Cardiac muscle cell (in vitro differentiated cells and primary cell): Measurements from ENCODE around the gene HLA-DPB1. TPM values are rescaled to one million over a fixed set of nuclear protein-coding genes. Genes with fewer than 3 reads are reported as not detected.

Source experiments
- DNase-seq, 2 donors: peaks; one replicate each; pipeline versions ENCODE4 v3.0.0 to v3.0.0-alpha.2; 2010 to 2017; ENCODE audit warnings: low read depth in 1 of 2, low spot score in 1 of 2
- H3K27ac ChIP-seq: fragments of 200-600 bp; sonication (generic); 2 replicates; pipeline ENCODE4 v1.5.1; 2016
- H3K27me3 ChIP-seq: fragments of 200-600 bp; sonication (generic); 2 replicates; pipeline ENCODE4 v1.6.0; 2016; ENCODE audit warnings: control low read depth
- H3K36me3 ChIP-seq: fragments of 200-600 bp; sonication (generic); 2 replicates; pipeline ENCODE4 v1.5.1; 2016; ENCODE audit warnings: control low read depth
- H3K4me1 ChIP-seq: fragments of 200-600 bp; sonication (generic); 2 replicates; pipeline ENCODE4 v1.8.1; 2017; ENCODE audit warnings: low read depth, mild to moderate bottlenecking, mixed run types
- H3K4me3 ChIP-seq: fragments of 200-600 bp; sonication (generic); 2 replicates; pipeline ENCODE4 v1.5.1; 2016; ENCODE audit warnings: mild to moderate bottlenecking
- H3K9me3 ChIP-seq: fragments of 200-600 bp; sonication (generic); 2 replicates; pipeline ENCODE4 v1.5.1; 2017; ENCODE audit warnings: low read depth, mild to moderate bottlenecking, control low read depth
- polyA plus RNA-seq: library from polyadenylated mRNA; unstranded; fragments of >200 nt; fragmentation: Nextera tagmentation; extraction: Ambion mirVana; gene quantifications from 2 replicates; pipeline ENCODE4 v1.2.1, GENCODE V29; 2016
- total RNA-seq: library from RNA; depleted of rRNA; stranded (reverse); fragments of >200 nt; gene quantifications from 2 replicates; pipeline ENCODE4 v1.2.3, GENCODE V29; 2016
- TF ChIP-seq, protein P1 (sequence below): IDR thresholded peaks from 2 replicates; pipeline ENCODE4 v1.5.1; 2012; ENCODE audit warnings: low read depth, mild to moderate bottlenecking, low read length

The HLA-DPB1 gene
- total and polyA plus RNA-seq, 2 experiments from 2014 or later, result 8.6 to 26.1 TPM

DNA sequence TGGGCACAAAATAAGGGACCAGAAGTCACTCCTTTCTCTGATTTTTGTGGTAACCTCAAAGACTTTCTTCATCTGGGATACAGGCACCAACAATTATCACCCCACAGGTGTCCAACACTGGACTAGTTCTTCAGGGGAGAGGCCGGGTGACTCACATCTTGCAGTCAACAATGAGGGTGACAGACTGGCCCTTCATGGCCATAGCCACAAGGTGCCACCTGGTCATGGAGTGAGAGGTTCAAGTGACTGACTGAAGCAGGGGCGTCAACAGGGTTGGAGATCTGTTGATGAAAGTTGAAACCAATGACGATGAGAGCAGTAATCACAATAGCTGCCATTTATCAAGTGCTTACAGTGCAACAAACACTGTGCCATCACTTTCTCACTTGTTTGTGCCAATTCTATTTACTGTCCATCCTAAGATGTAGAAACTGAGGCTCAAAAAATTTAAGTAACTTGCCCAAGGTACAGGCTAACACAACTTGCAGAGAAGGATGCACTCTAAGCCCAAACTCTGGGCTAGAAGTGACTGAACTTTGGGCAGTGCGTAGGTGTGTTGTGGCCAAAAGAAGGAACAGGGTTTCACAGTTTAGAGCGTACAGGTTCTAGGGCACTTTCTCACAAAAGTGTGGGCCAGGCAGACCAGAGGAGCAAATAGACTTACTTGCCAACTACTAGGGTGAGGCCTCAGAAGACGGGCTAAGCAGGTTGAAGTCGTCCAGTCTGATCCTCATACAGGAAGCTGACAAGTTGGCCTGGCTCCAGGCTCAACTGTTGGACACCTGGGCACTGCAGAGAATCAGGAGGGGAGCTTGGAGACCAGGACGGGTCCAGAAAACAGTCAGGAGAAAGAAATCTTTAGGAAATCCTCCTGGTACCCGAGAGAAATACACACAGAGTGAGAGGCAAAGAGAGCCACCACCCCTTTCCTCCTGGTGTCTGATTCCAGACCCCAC is 30.4 kb downstream of the HLA-DPB1 start:
- H3K27ac ChIP-seq, result no peak overlapping the region
- H3K9me3 ChIP-seq, result no peaks in the 10 kb centered on the region
- no peaks in the 10 kb centered on the region for H3K36me3 ChIP-seq
- H3K4me3 ChIP-seq, result no peak overlapping the region
- H3K4me1 ChIP-seq, result no peaks in the 10 kb centered on the region
- no peak for DNase-seq
- peaks cover 30% of the 10 kb centered on the region for H3K27me3 ChIP-seq
- TF ChIP-seq, protein P1, sequence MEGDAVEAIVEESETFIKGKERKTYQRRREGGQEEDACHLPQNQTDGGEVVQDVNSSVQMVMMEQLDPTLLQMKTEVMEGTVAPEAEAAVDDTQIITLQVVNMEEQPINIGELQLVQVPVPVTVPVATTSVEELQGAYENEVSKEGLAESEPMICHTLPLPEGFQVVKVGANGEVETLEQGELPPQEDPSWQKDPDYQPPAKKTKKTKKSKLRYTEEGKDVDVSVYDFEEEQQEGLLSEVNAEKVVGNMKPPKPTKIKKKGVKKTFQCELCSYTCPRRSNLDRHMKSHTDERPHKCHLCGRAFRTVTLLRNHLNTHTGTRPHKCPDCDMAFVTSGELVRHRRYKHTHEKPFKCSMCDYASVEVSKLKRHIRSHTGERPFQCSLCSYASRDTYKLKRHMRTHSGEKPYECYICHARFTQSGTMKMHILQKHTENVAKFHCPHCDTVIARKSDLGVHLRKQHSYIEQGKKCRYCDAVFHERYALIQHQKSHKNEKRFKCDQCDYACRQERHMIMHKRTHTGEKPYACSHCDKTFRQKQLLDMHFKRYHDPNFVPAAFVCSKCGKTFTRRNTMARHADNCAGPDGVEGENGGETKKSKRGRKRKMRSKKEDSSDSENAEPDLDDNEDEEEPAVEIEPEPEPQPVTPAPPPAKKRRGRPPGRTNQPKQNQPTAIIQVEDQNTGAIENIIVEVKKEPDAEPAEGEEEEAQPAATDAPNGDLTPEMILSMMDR, result no peak

DNA sequence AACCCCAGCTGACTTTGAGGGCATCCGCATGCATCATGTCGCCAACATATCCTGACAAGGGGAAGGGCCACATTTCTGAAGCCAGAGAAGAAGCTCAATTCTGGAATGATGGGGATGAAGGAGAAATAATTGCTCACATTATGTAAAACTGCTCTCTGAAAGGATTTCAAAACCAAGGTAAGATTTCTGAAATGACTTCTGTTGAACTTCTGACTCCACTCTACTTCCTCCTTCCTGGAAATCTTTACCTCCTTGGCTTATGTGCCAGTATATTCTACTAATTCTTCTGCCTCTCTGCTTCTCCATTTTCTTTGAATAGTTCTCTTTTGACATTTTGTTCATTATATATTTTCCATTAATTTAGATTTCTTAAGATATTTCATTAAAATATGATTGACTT is 31.9 kb downstream of the HLA-DPB1 start:
- Histone ChIP-seq H3K4me1 (no peaks in the 10 kb centered on the region), H3K9me3 (no peaks in the 10 kb centered on the region), H3K27me3 (peaks cover 30% of the 10 kb centered on the region), H3K27ac (no peak overlapping the region), H3K36me3 (no peaks in the 10 kb centered on the region), H3K4me3 (no peak overlapping the region)
- DNase-seq, result no peak
- TF ChIP-seq, protein P1, result no peak

DNA sequence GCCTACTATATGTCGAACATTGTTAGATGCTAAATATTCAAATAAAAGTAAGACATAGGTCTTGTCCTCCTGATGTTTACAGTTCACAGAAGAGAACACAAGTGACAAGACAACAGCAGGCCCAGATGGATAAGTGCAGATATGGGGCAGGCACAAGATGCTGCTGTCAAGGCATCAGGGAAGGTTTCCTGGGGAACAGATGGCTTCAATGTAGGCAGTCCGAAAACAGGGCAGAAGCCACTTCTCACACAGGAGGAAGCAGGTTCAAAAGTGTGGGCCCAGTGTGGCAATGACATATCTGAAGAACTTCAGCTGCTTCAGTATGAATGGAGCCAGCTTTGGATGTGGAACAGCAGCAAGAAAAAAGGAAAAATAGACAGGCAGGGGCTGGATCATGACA is 32.5 kb downstream of the HLA-DPB1 start:
- Histone ChIP-seq H3K27me3 (peaks cover 30% of the 10 kb centered on the region), H3K4me1 (no peaks in the 10 kb centered on the region), H3K9me3 (no peaks in the 10 kb centered on the region), H3K36me3 (no peaks in the 10 kb centered on the region), H3K4me3 (no peak overlapping the region), H3K27ac (no peak overlapping the region)
- TF ChIP-seq, protein P1, result no peak
- DNase-seq, result no peak

DNA sequence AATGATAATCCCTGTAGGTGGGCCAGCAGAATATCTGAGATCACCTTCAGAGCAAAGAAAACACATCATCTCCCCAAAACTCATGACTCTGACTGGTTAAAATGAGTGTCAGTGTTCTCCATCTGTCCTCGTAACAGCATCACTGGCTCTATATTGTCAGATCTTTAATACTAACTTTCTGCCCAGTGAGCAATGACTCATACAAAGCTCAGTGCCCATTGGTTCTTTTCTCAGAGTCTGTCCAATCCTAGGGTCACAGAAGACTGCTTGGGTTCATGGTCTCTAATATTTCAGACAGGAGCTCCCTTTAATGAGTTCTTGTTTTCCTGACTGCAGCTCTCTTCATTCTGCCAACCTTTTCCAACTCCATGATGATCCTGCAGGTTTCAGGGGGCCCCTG is 36.4 kb downstream of the HLA-DPB1 start:
- Histone ChIP-seq H3K4me1 (no peaks in the 10 kb centered on the region), H3K9me3 (no peaks in the 10 kb centered on the region), H3K27ac (no peak overlapping the region), H3K4me3 (no peak overlapping the region), H3K27me3 (peaks cover 55% of the 10 kb centered on the region), H3K36me3 (no peaks in the 10 kb centered on the region)
- peak; percentile 72 to 77 for DNase-seq
- TF ChIP-seq, protein P1, result no peak

DNA sequence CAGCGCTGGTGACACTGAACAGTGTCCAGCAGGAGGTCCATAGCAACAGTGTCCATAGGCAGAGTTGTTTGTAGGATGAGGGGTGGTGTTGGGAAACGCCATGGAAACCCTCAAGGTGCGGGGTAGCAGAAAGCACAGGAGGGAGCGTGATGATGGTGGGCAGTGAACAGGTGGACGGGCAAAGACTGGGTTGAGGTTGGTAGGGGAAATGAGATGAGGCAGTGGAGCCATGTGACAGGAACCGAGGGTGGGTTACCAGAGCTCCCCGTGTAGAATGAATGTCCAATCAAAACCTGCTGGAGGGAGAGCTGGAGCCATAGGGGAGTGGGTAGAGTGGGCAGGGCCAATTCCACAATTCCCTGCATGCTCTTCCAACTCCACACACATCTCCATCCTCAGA is 38.0 kb downstream of the HLA-DPB1 start:
- no peaks in the 10 kb centered on the region for H3K36me3 ChIP-seq
- no peaks in the 10 kb centered on the region for H3K9me3 ChIP-seq
- no peaks in the 10 kb centered on the region for H3K4me1 ChIP-seq
- DNase-seq, result no peak
- H3K4me3 ChIP-seq, result no peak overlapping the region
- TF ChIP-seq, protein P1, result no peak
- peaks cover 50% of the 10 kb centered on the region for H3K27me3 ChIP-seq
- no peak overlapping the region for H3K27ac ChIP-seq
